OCI-LY7 (cell line): ENCODE results near the gene EIF2AK3. TPM values are rescaled to one million over a fixed set of nuclear protein-coding genes. Genes with fewer than 3 reads are reported as not detected.

Source experiments
- BruUV-seq: library from RNA; stranded (reverse); fragments of 400-500 nt; replicated peaks from 2 replicates; lab custom pipeline; 2021; lab: Mats Ljungman, UMichigan
- CTCF ChIA-PET: fragments of 300-600 bp; sonication (Branson Sonifier 250); formaldehyde crosslinking; loops from one replicate; lab custom pipeline; 2022; ENCODE audit warnings: antibody characterized with exemption; ENCODE audit not compliant: unreplicated experiment; lab: Charles Lee
- POLR2A ChIA-PET: fragments of 300-600 bp; sonication (Branson Sonifier 250); formaldehyde crosslinking; loops from one replicate; lab custom pipeline; 2022; ENCODE audit warnings: antibody characterized with exemption; lab: Charles Lee
- DNase-seq: peaks from one replicate; pipeline ENCODE4 v3.0.0-alpha.2; 2015; ENCODE audit warnings: low spot score
- H2AFZ ChIP-seq: fragments of 200-600 bp; sonication (generic), shearing (Covaris generic); 2 replicates; pipeline ENCODE4 v1.6.1; 2014; ENCODE audit warnings: mild to moderate bottlenecking, antibody characterized with exemption, low read length, moderate library complexity
- H3K27ac ChIP-seq: fragments of 200-600 bp; sonication (generic); 2 replicates; pipeline ENCODE4 v1.5.1; 2014; ENCODE audit warnings: mixed run types, low read depth, mild to moderate bottlenecking, moderate library complexity, low read length, inconsistent platforms; ENCODE audit not compliant: poor library complexity, severe bottlenecking
- H3K36me3 ChIP-seq: fragments of 200-600 bp; sonication (generic); 2 replicates; pipeline ENCODE4 v1.6.1; 2014; ENCODE audit warnings: mild to moderate bottlenecking, antibody characterized with exemption, low read length, moderate library complexity, mixed read lengths; ENCODE audit not compliant: insufficient read depth
- H3K4me1 ChIP-seq: fragments of 200-600 bp; sonication (generic); 2 replicates; pipeline ENCODE4 v1.5.1; 2014; ENCODE audit warnings: mild to moderate bottlenecking, low read length; ENCODE audit not compliant: insufficient read depth, poor library complexity, severe bottlenecking
- H3K4me2 ChIP-seq: fragments of 200-600 bp; sonication (generic); 2 replicates; pipeline ENCODE4 v1.6.1; 2014; ENCODE audit warnings: mild to moderate bottlenecking, low read length
- H3K4me3 ChIP-seq: fragments of 200-600 bp; sonication (generic); 2 replicates; pipeline ENCODE4 v1.5.1; 2014; ENCODE audit warnings: mild to moderate bottlenecking, low read depth, low read length; ENCODE audit not compliant: poor library complexity, severe bottlenecking
- H3K79me2 ChIP-seq: fragments of 200-600 bp; sonication (generic); 2 replicates; pipeline ENCODE4 v1.6.1; 2016; ENCODE audit warnings: low read depth, mild to moderate bottlenecking, low read length, moderate library complexity, mixed read lengths; ENCODE audit not compliant: insufficient read depth
- H3K9me2 ChIP-seq: fragments of 200-600 bp; sonication (generic); 2 replicates; pipeline ENCODE4 v1.6.1; 2016; ENCODE audit warnings: mild to moderate bottlenecking, low read length, mixed read lengths; ENCODE audit not compliant: insufficient read depth
- H3K9me3 ChIP-seq: fragments of 200-600 bp; sonication (generic); 2 replicates; pipeline ENCODE4 v1.6.1; 2014; ENCODE audit warnings: mild to moderate bottlenecking, mixed run types, low read length, mixed read lengths
- H4K20me1 ChIP-seq: fragments of 200-600 bp; sonication (generic); 2 replicates; pipeline ENCODE4 v1.6.1; 2014; ENCODE audit warnings: mild to moderate bottlenecking, antibody characterized with exemption, low read length, moderate library complexity, mixed read lengths; ENCODE audit not compliant: insufficient read depth
- EZH2phosphoT487 ChIP-seq: fragments of 200-600 bp; sonication (generic); IDR thresholded peaks from 2 replicates; pipeline ENCODE4 v1.6.1; 2018; ENCODE audit warnings: low read depth, borderline replicate concordance, mild to moderate bottlenecking, mixed run types, antibody characterized with exemption, low read length, moderate library complexity, mixed read lengths
- intact Hi-C: fragments of 100-400 bp; cut with micrococcal nuclease; formaldehyde crosslinking; loops from one replicate; pipeline ENCODE4 v1.10.0; 2022; ENCODE audit not compliant: unreplicated experiment
- total RNA-seq, 2 experiments: library from RNA; depleted of rRNA in 1 of 2; stranded (reverse); fragments of >200 nt in 1 of 2; shearing (Covaris generic) in 1 of 2; gene quantifications; 2 replicates each; pipeline ENCODE4 v1.2.3, GENCODE V29; 2014 to 2022
- TF ChIP-seq, protein P1 (sequence below): fragments of 200-600 bp; sonication (generic); conservative IDR thresholded peaks from 2 replicates; pipeline ENCODE4 v1.5.1; 2014; ENCODE audit warnings: mild to moderate bottlenecking, antibody characterized with exemption, low read length, moderate library complexity, mixed read lengths

The EIF2AK3 gene
- total RNA-seq, 2 experiments from 2014 or later: 49.4 to 64.5 TPM

DNA sequence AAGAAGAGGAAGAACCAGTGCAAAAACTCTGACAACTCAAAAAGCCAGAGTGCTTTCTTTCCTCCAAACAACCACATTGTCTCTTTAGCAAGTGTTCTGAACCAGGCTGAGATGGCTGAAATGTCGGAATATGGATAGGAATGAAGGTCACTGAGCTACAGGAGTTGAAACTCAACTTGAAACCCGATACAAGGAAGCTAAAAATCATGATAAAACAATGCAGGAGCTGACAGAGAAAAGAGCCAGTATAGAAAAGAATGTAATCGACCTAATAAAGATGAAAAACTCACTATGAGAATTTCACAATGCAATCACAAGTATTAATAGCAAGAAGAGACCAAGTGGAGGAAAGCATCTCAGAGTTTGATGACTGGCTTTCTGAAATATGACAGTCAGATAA lies 15.0 kb upstream of the EIF2AK3 start:
- Histone ChIP-seq H3K4me2 (no peak overlapping the region), H3K4me1 (no peaks in the 10 kb centered on the region), H3K4me3 (no peak overlapping the region), H3K9me3 (peaks cover 11% of the 10 kb centered on the region), H2AFZ (no peak overlapping the region), H3K9me2 (no peaks in the 10 kb centered on the region), H3K27ac (no peak overlapping the region), H3K79me2 (no peaks in the 10 kb centered on the region), H4K20me1 (no peaks in the 10 kb centered on the region), H3K36me3 (no peaks in the 10 kb centered on the region)
- TF ChIP-seq, protein P1, sequence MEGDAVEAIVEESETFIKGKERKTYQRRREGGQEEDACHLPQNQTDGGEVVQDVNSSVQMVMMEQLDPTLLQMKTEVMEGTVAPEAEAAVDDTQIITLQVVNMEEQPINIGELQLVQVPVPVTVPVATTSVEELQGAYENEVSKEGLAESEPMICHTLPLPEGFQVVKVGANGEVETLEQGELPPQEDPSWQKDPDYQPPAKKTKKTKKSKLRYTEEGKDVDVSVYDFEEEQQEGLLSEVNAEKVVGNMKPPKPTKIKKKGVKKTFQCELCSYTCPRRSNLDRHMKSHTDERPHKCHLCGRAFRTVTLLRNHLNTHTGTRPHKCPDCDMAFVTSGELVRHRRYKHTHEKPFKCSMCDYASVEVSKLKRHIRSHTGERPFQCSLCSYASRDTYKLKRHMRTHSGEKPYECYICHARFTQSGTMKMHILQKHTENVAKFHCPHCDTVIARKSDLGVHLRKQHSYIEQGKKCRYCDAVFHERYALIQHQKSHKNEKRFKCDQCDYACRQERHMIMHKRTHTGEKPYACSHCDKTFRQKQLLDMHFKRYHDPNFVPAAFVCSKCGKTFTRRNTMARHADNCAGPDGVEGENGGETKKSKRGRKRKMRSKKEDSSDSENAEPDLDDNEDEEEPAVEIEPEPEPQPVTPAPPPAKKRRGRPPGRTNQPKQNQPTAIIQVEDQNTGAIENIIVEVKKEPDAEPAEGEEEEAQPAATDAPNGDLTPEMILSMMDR: no peak
- no peak for TF ChIP-seq EZH2phosphoT487
- no peak for DNase-seq
- CTCF ChIA-PET: no interaction called here
- intact Hi-C loops: no loop called here
- BruUV-seq: no TSS peak
- POLR2A ChIA-PET: interaction anchor here (1.0 kb wide), 1 partner anchor 21 kb away, joined by 3 read pairs; no protein-coding TSS in a partner anchor

DNA sequence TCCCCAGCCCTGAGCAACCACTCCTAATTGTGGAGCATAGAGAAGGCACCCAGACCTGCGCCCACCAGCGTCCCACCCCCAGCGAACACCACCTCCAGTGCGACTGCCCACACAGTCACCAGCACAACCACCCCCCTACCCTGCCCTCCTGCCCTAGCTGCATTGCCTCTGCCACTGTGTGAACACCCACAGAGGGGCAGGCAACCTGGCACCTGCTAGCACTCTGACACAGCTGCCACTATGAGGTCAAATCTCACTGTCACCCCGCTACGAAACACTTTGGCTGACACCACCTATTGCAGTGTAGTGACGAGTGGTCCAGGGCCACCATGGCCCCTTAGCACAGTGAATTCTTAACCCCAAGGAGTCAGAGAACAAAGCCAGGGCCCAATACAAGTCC lies 14.1 kb upstream of the EIF2AK3 start:
- intact Hi-C loops: no loop called here
- CTCF ChIA-PET: interaction anchor here (0.6 kb wide), 2 partner anchors 34 to 55 kb away, joined by 3 to 4 read pairs; no protein-coding TSS in a partner anchor
- no peak overlapping the region for H2AFZ ChIP-seq
- POLR2A ChIA-PET: no interaction called here
- no peaks in the 10 kb centered on the region for H3K4me1 ChIP-seq
- no peak overlapping the region for H3K4me3 ChIP-seq
- no peaks in the 10 kb centered on the region for H3K79me2 ChIP-seq
- no peak overlapping the region for H3K27ac ChIP-seq
- BruUV-seq: no TSS peak
- no peaks in the 10 kb centered on the region for H3K36me3 ChIP-seq
- no peak for DNase-seq
- peaks cover 11% of the 10 kb centered on the region for H3K9me3 ChIP-seq
- no peaks in the 10 kb centered on the region for H4K20me1 ChIP-seq
- no peak overlapping the region for H3K4me2 ChIP-seq
- TF ChIP-seq, protein P1: no peak
- TF ChIP-seq EZH2phosphoT487: no peak
- H3K9me2 ChIP-seq: no peaks in the 10 kb centered on the region

DNA sequence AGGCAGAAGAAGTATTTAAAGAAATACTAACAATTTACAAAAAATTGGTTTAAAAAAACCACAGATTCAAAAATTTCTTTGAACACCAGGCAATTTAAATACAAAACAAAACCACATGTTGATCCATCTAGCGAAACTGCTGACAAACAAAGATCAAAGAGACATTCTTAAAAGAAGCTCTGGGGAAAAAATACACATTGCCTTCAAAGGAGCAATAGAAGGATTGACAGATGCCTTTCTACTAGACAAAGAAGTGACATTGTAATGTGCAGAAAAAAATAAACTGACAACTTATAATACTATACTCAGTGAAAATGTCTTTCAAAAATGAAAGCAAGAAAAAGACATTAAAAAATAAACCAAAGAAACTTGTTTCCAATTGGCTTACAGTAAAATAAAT lies 12.6 kb upstream of the EIF2AK3 start:
- no peak for DNase-seq
- no peak overlapping the region for H3K4me2 ChIP-seq
- H3K4me1 ChIP-seq: no peaks in the 10 kb centered on the region
- H3K36me3 ChIP-seq: no peaks in the 10 kb centered on the region
- H2AFZ ChIP-seq: no peak overlapping the region
- POLR2A ChIA-PET: interaction anchor here (0.8 kb wide), 1 partner anchor 12 kb away, joined by 4 read pairs; no protein-coding TSS in a partner anchor
- BruUV-seq: no TSS peak
- H3K4me3 ChIP-seq: no peak overlapping the region
- H3K9me2 ChIP-seq: no peaks in the 10 kb centered on the region
- intact Hi-C loops: no loop called here
- no peak for TF ChIP-seq EZH2phosphoT487
- TF ChIP-seq, protein P1: no peak
- no peaks in the 10 kb centered on the region for H4K20me1 ChIP-seq
- H3K79me2 ChIP-seq: no peaks in the 10 kb centered on the region
- no peak overlapping the region for H3K27ac ChIP-seq
- H3K9me3 ChIP-seq: peaks cover 11% of the 10 kb centered on the region
- CTCF ChIA-PET: no interaction called here
